K562 (cell line): ENCODE measurements around the gene ATL3. TPM values are rescaled to one million over a fixed set of nuclear protein-coding genes. Genes with fewer than 3 reads are reported as not detected.

Source experiments
- ATAC-seq: fragments of 200-7000 bp; cut with Tn5 transposase; 3 replicates; pipeline ENCODE4 v1.9.1; 2020; ENCODE audit warnings: moderate library complexity
- BruUV-seq: library from RNA; stranded (reverse); fragments of 400-500 nt; replicated peaks from 2 replicates; lab custom pipeline; 2021; lab: Mats Ljungman, UMichigan
- CTCF ChIA-PET: fragments of 300-600 bp; formaldehyde crosslinking; extraction: SDS; loops from one replicate; lab custom pipeline; 2021; ENCODE audit warnings: low intra/inter-chr PET ratio; lab: Yijun Ruan, JAX
- POLR2A ChIA-PET: fragments of 300-600, 350-650 bp; sonication (Branson Sonifier 250); formaldehyde crosslinking; extraction: SDS; loops from one replicate; lab custom pipeline; 2021; ENCODE audit warnings: antibody characterized with exemption, inconsistent platforms; lab: Yijun Ruan, JAX
- DNase-seq, 4 experiments: peaks; one replicate each; pipeline versions ENCODE4 v3.0.0 to v3.0.0-alpha.2; 2011 to 2018; ENCODE audit warnings: low spot score in 3 of 4, mixed read lengths in 3 of 4; ENCODE audit errors: extremely low read depth in 1 of 4
- FAIRE-seq: peaks from 2 replicates; lab custom pipeline; 2011; peaks lifted over from hg19 to GRCh38; lab: Jason Lieb, UNC
- H2AFZ ChIP-seq: 2 replicates; pipeline ENCODE4 v1.6.0; 2011; ENCODE audit warnings: low read depth, low read length, control low read depth, inconsistent platforms
- H3K27ac ChIP-seq: fragments of 200-600 bp; 3 replicates; pipeline ENCODE4 v1.8.0; 2011; ENCODE audit warnings: low read depth, mild to moderate bottlenecking, control low read depth, inconsistent platforms, low read length, moderate library complexity, mixed read lengths; ENCODE audit errors: extremely low read depth
- H3K27me3 ChIP-seq, 2 experiments: fragments of 300-600 bp in 1 of 2; 2 replicates in 1 of 2; 3 replicates in 1 of 2; pipeline versions ENCODE4 v1.6.0 to v1.8.0; 2011; ENCODE audit warnings: inconsistent platforms in 2 of 2, low read length in 2 of 2, mild to moderate bottlenecking in 1 of 2, mixed read lengths in 1 of 2, moderate library complexity in 1 of 2; ENCODE audit not compliant: control insufficient read depth in 2 of 2, insufficient read depth in 2 of 2
- H3K36me3 ChIP-seq: fragments of 300-600 bp; 3 replicates; pipeline ENCODE4 v1.8.0; 2011; ENCODE audit warnings: mild to moderate bottlenecking, low read length, inconsistent platforms; ENCODE audit not compliant: control insufficient read depth, insufficient read depth
- H3K4me1 ChIP-seq, 2 experiments: fragments of 200-600 bp in 1 of 2; replicated peaks in 1 of 2; 2 replicates in 1 of 2; 3 replicates in 1 of 2; pipeline versions ENCODE4 v1.5.1 to v1.8.0; 2011; ENCODE audit warnings: inconsistent platforms in 2 of 2, low read length in 2 of 2, mild to moderate bottlenecking in 1 of 2, mixed read lengths in 1 of 2, moderate library complexity in 1 of 2; ENCODE audit not compliant: control insufficient read depth in 2 of 2, insufficient read depth in 2 of 2
- H3K4me2 ChIP-seq: 2 replicates; pipeline ENCODE4 v1.6.1; 2011; ENCODE audit warnings: low read length, control low read depth, inconsistent platforms, mixed read lengths; ENCODE audit not compliant: insufficient read depth
- H3K4me3 ChIP-seq: fragments of 200-600 bp; sonication (generic), shearing (Covaris generic); 2 replicates; pipeline ENCODE4 v1.5.1; 2016; ENCODE audit warnings: control low read depth, inconsistent platforms
- H3K79me2 ChIP-seq: fragments of 200-600 bp; 3 replicates; pipeline ENCODE4 v1.8.0; 2011; ENCODE audit warnings: low read length, inconsistent platforms; ENCODE audit not compliant: control insufficient read depth, insufficient read depth
- H3K9ac ChIP-seq, 2 experiments: 2 replicates each; pipeline versions ENCODE4 v1.6.0 to v1.6.1; 2011; ENCODE audit warnings: low read depth in 2 of 2, low read length in 2 of 2, control low read depth in 1 of 2, inconsistent platforms in 1 of 2, mild to moderate bottlenecking in 1 of 2, mixed read lengths in 1 of 2; ENCODE audit not compliant: insufficient read depth in 1 of 2
- H3K9me1 ChIP-seq: one replicate; pipeline ENCODE4 v1.6.0; 2011; ENCODE audit warnings: inconsistent platforms, mild to moderate bottlenecking, low read length, moderate library complexity; ENCODE audit not compliant: control insufficient read depth, insufficient read depth
- H3K9me3 ChIP-seq: replicated peaks from 2 replicates; pipeline ENCODE4 v1.5.1; 2011; ENCODE audit warnings: low read depth, low read length, inconsistent platforms; ENCODE audit not compliant: control insufficient read depth, insufficient read depth
- H4K20me1 ChIP-seq: replicated peaks from 2 replicates; pipeline ENCODE4 v1.6.1; 2011; ENCODE audit warnings: low read length, inconsistent platforms, mixed read lengths; ENCODE audit not compliant: control insufficient read depth, insufficient read depth
- HEY1 ChIP-seq: fragments of 250-450 bp; sonication (Bioruptor Pico); IDR thresholded peaks from 2 replicates; pipeline ENCODE4 v1.5.0; 2020; ENCODE audit warnings: mild to moderate bottlenecking, moderate library complexity, borderline replicate concordance
- SMAD3 ChIP-seq: fragments of 450-650 bp; formaldehyde crosslinking; conservative IDR thresholded peaks from 2 replicates; pipeline ENCODE4 v1.4.0; 2020; ENCODE audit warnings: mild to moderate bottlenecking
- ZBTB11 ChIP-seq, 3 experiments: fragments of 200-800 bp in 1 of 3; fragments of 250-450 bp in 1 of 3; fragments of 450-650 bp in 1 of 3; sonication (Bioruptor Pico) in 1 of 3; sonication (Bioruptor generic) in 1 of 3; formaldehyde crosslinking in 1 of 3; IDR thresholded peaks; 2 replicates each; pipeline versions ENCODE4 v1.6.1 to v1.8.0; 2016 to 2022; ENCODE audit warnings: mild to moderate bottlenecking in 2 of 3, missing genetic modification characterization in 2 of 3, missing compliant biosample characterization in 1 of 3, moderate library complexity in 1 of 3
- ZNF431 ChIP-seq: sonication (generic); formaldehyde crosslinking; IDR thresholded peaks from 2 replicates; pipeline ENCODE4 v1.8.0; 2022; ENCODE audit warnings: mild to moderate bottlenecking, missing genetic modification reagents
- WGBS: fragments of 100-300 bp; shearing (Covaris generic); methylation state at CpG from one replicate; pipeline ENCODE4 v1.1.6; 2016; ENCODE audit warnings: low coverage, mixed read lengths; ENCODE audit not compliant: insufficient coverage; ENCODE audit errors: missing lambda C conversion rate; 5-methylcytosine and 5-hydroxymethylcytosine counted together
- in situ Hi-C: fragments of 300-500 bp; cut with MboI; formaldehyde crosslinking; loops from 4 replicates; pipeline ENCODE4 v1.15.0; 2018; ENCODE audit warnings: inconsistent platforms, mixed read lengths
- intact Hi-C: fragments of 100-400 bp; cut with micrococcal nuclease; formaldehyde crosslinking; loops from 2 replicates; pipeline ENCODE4 v1.14.2; 2022
- polyA plus RNA-seq, 8 experiments: library from polyadenylated mRNA; depleted of rRNA in 4 of 8; stranded (reverse) in 5 of 8; unstranded in 3 of 8; fragments of >200 nt; fragmentation: Nextera tagmentation in 2 of 8; fragmentation: Illumina TruSeq in 1 of 8; extraction: Ambion mirVana in 2 of 8; extraction: Trizol in 1 of 8; gene quantifications; 2 replicates each; pipeline versions ENCODE4 v1.2.1 to v1.2.3, GENCODE V29; 2011 to 2014; ENCODE audit warnings: inconsistent platforms in 1 of 8, missing spikeins in 1 of 8
- total RNA-seq, 7 experiments: library from RNA; depleted of rRNA in 6 of 7; stranded (reverse); fragments of >200 nt in 6 of 7; fragmentation: Illumina TruSeq in 2 of 7; extraction: Trizol in 2 of 7; gene quantifications; 2 replicates each; pipeline versions ENCODE4 v1.2.1 to v1.2.3, GENCODE V29; 2011 to 2021; ENCODE audit warnings: low replicate concordance in 1 of 7

The ATL3 gene
- total and polyA plus RNA-seq, 9 of the 15 experiments (the other 6 are each of a cell fraction or from before 2014, with no cell fraction given), result 18.2 to 39.8 (median 23.9) TPM

- DNase-seq (no peak), FAIRE-seq (no peak), ATAC-seq (no peak)
- in situ Hi-C loops, result no loop called here
- Histone ChIP-seq H3K4me1 (peaks cover 13 to 32% of the 10 kb centered on the region in 2 experiments; a peak in 4 of 5 replicates), H3K9me3 (no peaks in the 10 kb centered on the region), H3K9ac (no peak overlapping the region), H3K4me3 (no peak overlapping the region), H3K36me3 (peaks cover 13% of the 10 kb centered on the region; the same call in 2 of the 3 replicates), H2AFZ (no peak overlapping the region), H3K27me3 (no peaks in the 10 kb centered on the region), H3K79me2 (peaks cover 93% of the 10 kb centered on the region), H3K27ac (no peak overlapping the region), H3K9me1 (no peaks in the 10 kb centered on the region), H3K4me2 (no peak overlapping the region), H4K20me1 (peaks cover 15% of the 10 kb centered on the region; the same call in 1 of the 2 replicates)
- TF ChIP-seq SMAD3 (no peak), HEY1 (CRISPR knock-in tag) (no peak), ZNF431 (CRISPR knock-in tag) (no peak), ZBTB11 (CRISPR knock-in tag; IDR thresholded peaks at IDR 0.05) (no peak)
- BruUV-seq, result no TSS peak
- ChIA-PET CTCF (no interaction called here), POLR2A (interaction anchor here (0.6 kb wide), 1 partner anchor 10 kb away, joined by 3 read pairs; no protein-coding TSS in a partner anchor)
- intact Hi-C loops, result no loop called here
- WGBS, result 81% methylated on average over 4 of the region's 4 CpGs
Measured at GRCh38 chr11:63666874-63667273, 4.3 kb downstream of the ATL3 start.
